SK-N-SH (cell line): ENCODE data around the gene LYRM4.

Source experiments
- CTCF ChIP-seq: fragments of 200-600 bp; sonication (generic); IDR thresholded peaks from 2 replicates; pipeline ENCODE4 v1.6.1; 2017; ENCODE audit warnings: antibody characterized with exemption, mild to moderate bottlenecking, moderate library complexity
- EP300 ChIP-seq, 2 experiments: IDR thresholded peaks; 2 replicates each; pipeline versions ENCODE4 v1.4.0 to v1.6.1; 2012; ENCODE audit warnings: borderline replicate concordance in 1 of 2, low read depth in 1 of 2, low read length in 1 of 2
- NRF1 ChIP-seq: IDR thresholded peaks from 2 replicates; pipeline ENCODE4 v1.6.1; 2012; ENCODE audit warnings: low read depth, mild to moderate bottlenecking, low read length
- RAD21 ChIP-seq: IDR thresholded peaks from 2 replicates; pipeline ENCODE4 v1.6.1; 2012; ENCODE audit warnings: mild to moderate bottlenecking, low read length
- RCOR1 ChIP-seq: fragments of 150-350 bp; IDR thresholded peaks from 2 replicates; pipeline ENCODE4 v1.6.1; 2017; ENCODE audit warnings: antibody characterized with exemption, low read length
- REST ChIP-seq: IDR thresholded peaks from 2 replicates; pipeline ENCODE4 v1.6.1; 2012; ENCODE audit warnings: mild to moderate bottlenecking, low read depth, low read length, moderate library complexity
- SMC3 ChIP-seq: IDR thresholded peaks from 2 replicates; pipeline ENCODE4 v1.6.1; 2012; ENCODE audit warnings: low read depth, low read length, improper control_type of control experiment
- TAF1 ChIP-seq: IDR thresholded peaks from 2 replicates; pipeline ENCODE4 v1.6.1; 2012; ENCODE audit warnings: low read depth, mild to moderate bottlenecking, low read length, moderate library complexity, borderline replicate concordance

GRCh38 chr6:5199702-5200101, 61.0 kb downstream of the LYRM4 start:
- TF ChIP-seq REST (no peak), TAF1 (no peak), CTCF (no peak), SMC3 (no peak), RAD21 (no peak), EP300 (IDR thresholded peaks at IDR 0.05; ENCODE audit: borderline replicate concordance in 1 of 2, low read depth in 1 of 2, low read length in 1 of 2) (no peak), RCOR1 (no peak), NRF1 (no peak)
